Measurements from ENCODE around the gene THTPA. TPM values are rescaled to one million over a fixed set of nuclear protein-coding genes. Genes with fewer than 3 reads are reported as not detected.

Gene THTPA
- total and polyA plus RNA-seq, 2 of the 13 experiments (the other 11 are each of a cell fraction or from before 2014, with no cell fraction given) = 7.4 to 8.7 TPM

- 96% methylated on average over 8 of the region's 8 CpGs for WGBS (ENCODE audit: low lambda C conversion rate)
- Histone ChIP-seq H3K27me3 (ENCODE audit: control insufficient read depth in 1 of 2, insufficient read depth in 2 of 2, low read length in 2 of 2) (no peaks in the 10 kb centered on the region), H3K36me3 (replicated peaks in 1 of 2; ENCODE audit: control insufficient read depth in 1 of 2, insufficient read depth in 2 of 2, low read length in 2 of 2) (peaks cover 5 to 7% of the 10 kb centered on the region in 2 experiments; a peak in 3 of 5 replicates), H3K9me3 (ENCODE audit: low read length) (no peaks in the 10 kb centered on the region), H3K9ac (ENCODE audit: insufficient read depth, low read depth, low read length) (no peak overlapping the region), H3K4me2 (ENCODE audit: low read depth, low read length) (no peak overlapping the region), H2AFZ (ENCODE audit: low read length) (no peak overlapping the region), H3K27ac (ENCODE audit: extremely low read length, insufficient read depth, low read length) (no peak overlapping the region), H3K79me2 (ENCODE audit: insufficient read depth, low read length) (no peaks in the 10 kb centered on the region), H3K4me3 (replicated peaks in 1 of 3; ENCODE audit: insufficient read depth in 1 of 3, low read depth in 2 of 3, low read length in 3 of 3) (no peak overlapping the region), H3K4me1 (ENCODE audit: insufficient read depth, low read length) (no peaks in the 10 kb centered on the region), H4K20me1 (ENCODE audit: insufficient read depth, low read length) (no peaks in the 10 kb centered on the region)
- in situ Hi-C loops (cut with HindIII; ENCODE audit: extremely low pct_ligation_motif_present, low pct_unique_long_range_greater_than_20kb) = no loop called here
- FAIRE-seq (no peak), DNase-seq (ENCODE audit: low spot score) (no peak), ATAC-seq (no peak; the same call in 2 of the 3 replicates)
- ChIA-PET CTCF (ENCODE audit: low intra/inter-chr PET ratio, low total read pairs) (no interaction called here), POLR2A (no interaction called here)
- no TSS peak for BruUV-seq (replicated peaks)
- intact Hi-C loops (cut with micrococcal nuclease; ENCODE audit: unreplicated experiment) = no loop called here
- TF ChIP-seq ZNF883 (CRISPR knock-in tag; IDR thresholded peaks at IDR 0.05; ENCODE audit: not compliant biosample characterization) = peak; percentile 59
- 0 out of 2 replicates have a peak, but pooled peaks have one; percentile 8 for TF ChIP-seq GABPA (IDR thresholded peaks at IDR 0.05; ENCODE audit: low read depth, low read length)
- no peak for TF ChIP-seq GABPA (CRISPR knock-in tag; IDR thresholded peaks at IDR 0.05; ENCODE audit: low read depth)
- TF ChIP-seq TOPORS (CRISPR knock-in tag; IDR thresholded peaks at IDR 0.05) = no peak
- no peak for TF ChIP-seq MXD4 (CRISPR knock-in tag; IDR thresholded peaks at IDR 0.05)
- TF ChIP-seq MAFG (CRISPR knock-in tag; IDR thresholded peaks at IDR 0.05) = no peak
Observed at GRCh38 chr14:23513818-23514643, 42.0 kb upstream of the THTPA start.

- POLR2A ChIA-PET = no interaction called here
- Histone ChIP-seq H3K9me3 (ENCODE audit: low read length) (no peaks in the 10 kb centered on the region), H3K4me2 (ENCODE audit: low read depth, low read length) (no peak overlapping the region), H3K4me1 (ENCODE audit: insufficient read depth, low read length) (no peaks in the 10 kb centered on the region), H3K27ac (ENCODE audit: extremely low read length, insufficient read depth, low read length) (no peak overlapping the region), H3K36me3 (replicated peaks in 1 of 2; ENCODE audit: control insufficient read depth in 1 of 2, insufficient read depth in 2 of 2, low read length in 2 of 2) (peaks cover 6 to 7% of the 10 kb centered on the region in 2 experiments; a peak in 3 of 5 replicates), H2AFZ (ENCODE audit: low read length) (no peak overlapping the region), H3K79me2 (ENCODE audit: insufficient read depth, low read length) (no peaks in the 10 kb centered on the region), H4K20me1 (ENCODE audit: insufficient read depth, low read length) (no peaks in the 10 kb centered on the region), H3K27me3 (ENCODE audit: control insufficient read depth in 1 of 2, insufficient read depth in 2 of 2, low read length in 2 of 2) (no peaks in the 10 kb centered on the region), H3K4me3 (replicated peaks in 1 of 3; ENCODE audit: insufficient read depth in 1 of 3, low read depth in 2 of 3, low read length in 3 of 3) (no peak overlapping the region), H3K9ac (ENCODE audit: insufficient read depth, low read depth, low read length) (no peak overlapping the region)
- TF ChIP-seq MAX (IDR thresholded peaks at IDR 0.05) (no peak), MAFK (conservative IDR thresholded peaks at IDR 0.05 in 1 of 2, IDR thresholded peaks at IDR 0.05 in 1 of 2; ENCODE audit: low read length in 2 of 2) (peak; percentile 46 to 60; a peak in 3 of 4 replicates), MAFF (IDR thresholded peaks at IDR 0.05; ENCODE audit: low read depth, low read length) (0 out of 2 replicates have a peak, but pooled peaks have one; percentile 1), NPAS2 (CRISPR knock-in tag; IDR thresholded peaks at IDR 0.05; ENCODE audit: borderline replicate concordance) (0 out of 2 replicates have a peak, but pooled peaks have one; percentile 55), SPEN (CRISPR knock-in tag; IDR thresholded peaks at IDR 0.05; ENCODE audit: low read depth) (0 out of 2 replicates have a peak, but pooled peaks have one; percentile 35), MAF1 (CRISPR knock-in tag; IDR thresholded peaks at IDR 0.05; ENCODE audit: borderline replicate concordance) (no peak), ZNF503 (CRISPR knock-in tag; IDR thresholded peaks at IDR 0.05) (no peak), ZNF746 (CRISPR knock-in tag; IDR thresholded peaks at IDR 0.05) (no peak), RBM22 (optimal IDR thresholded peaks at IDR 0.05; ENCODE audit: low read length) (peak; percentile 37)
- intact Hi-C loops (cut with micrococcal nuclease; ENCODE audit: unreplicated experiment) (no loop called here), in situ Hi-C loops (cut with HindIII; ENCODE audit: extremely low pct_ligation_motif_present, low pct_unique_long_range_greater_than_20kb) (no loop called here)
- WGBS (ENCODE audit: low lambda C conversion rate) = 93% methylated on average over 3 of the region's 3 CpGs
- FAIRE-seq (no peak), DNase-seq (ENCODE audit: low spot score) (no peak), ATAC-seq (0 out of 3 replicates have a peak, but pooled peaks have one; percentile 7)
- CTCF ChIA-PET (ENCODE audit: low intra/inter-chr PET ratio, low total read pairs) = no interaction called here
- no TSS peak for BruUV-seq (replicated peaks)
Observed at GRCh38 chr14:23514644-23514957, 41.5 kb upstream of the THTPA start.

Data from HepG2 (cell line).